Cortex of kidney (tissue), 1 donor: ENCODE results near the gene DHX38.

Source experiments
- DNase-seq: peaks from one replicate; lab custom pipeline; 2025; lab: John Stamatoyannopoulos, UW

The DHX38 gene

DNA sequence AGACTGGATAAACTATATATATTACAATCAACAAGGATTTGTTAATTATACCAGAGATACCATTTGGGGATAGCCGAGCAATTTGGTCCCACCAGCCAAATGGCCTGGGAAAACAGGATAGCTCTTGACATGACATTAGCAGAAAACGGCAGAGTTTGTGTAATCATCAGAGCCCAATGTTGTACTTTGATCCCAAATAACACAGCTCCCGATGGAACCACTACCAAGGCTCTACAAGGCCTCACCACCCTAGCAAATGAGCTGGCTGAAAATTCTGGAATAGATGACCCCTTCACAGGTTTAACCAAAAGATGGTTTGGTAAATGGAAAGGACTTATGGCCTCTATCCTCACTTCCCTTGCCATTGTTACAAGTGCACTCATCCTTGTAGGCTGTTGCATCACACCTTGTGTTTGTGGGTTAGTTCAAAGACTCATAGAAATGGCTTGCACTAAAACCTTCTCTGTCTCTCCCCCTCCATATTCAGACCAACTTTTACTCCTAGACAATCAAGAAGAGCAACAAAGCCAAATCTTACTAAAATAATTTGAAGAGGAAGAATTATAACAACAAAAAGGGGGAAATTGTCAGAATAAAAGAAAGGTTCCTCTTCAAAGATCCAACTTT lies 9.8 kb upstream of the DHX38 start:
- DNase-seq, result no peak

DNA sequence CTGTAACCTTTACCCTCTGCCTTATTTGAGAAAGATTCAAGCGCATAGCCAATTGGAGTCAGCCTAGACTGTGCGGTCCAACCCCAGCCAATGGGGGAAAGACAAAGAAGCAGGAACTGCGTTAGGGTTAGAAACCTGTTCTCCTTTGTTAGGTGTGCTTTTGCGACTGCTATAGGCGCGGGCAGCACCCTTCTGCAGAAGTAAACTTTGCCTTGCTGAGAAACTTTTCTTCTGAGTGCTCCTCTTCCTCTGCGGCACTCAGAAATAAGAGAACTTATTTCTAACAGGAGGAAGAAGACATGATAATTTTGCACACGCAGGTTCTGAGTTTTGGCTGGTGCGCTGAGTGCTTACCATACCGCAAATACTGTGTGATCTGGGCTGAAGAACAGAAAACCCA lies 9.2 kb upstream of the DHX38 start:
- DNase-seq, result no peak

DNA sequence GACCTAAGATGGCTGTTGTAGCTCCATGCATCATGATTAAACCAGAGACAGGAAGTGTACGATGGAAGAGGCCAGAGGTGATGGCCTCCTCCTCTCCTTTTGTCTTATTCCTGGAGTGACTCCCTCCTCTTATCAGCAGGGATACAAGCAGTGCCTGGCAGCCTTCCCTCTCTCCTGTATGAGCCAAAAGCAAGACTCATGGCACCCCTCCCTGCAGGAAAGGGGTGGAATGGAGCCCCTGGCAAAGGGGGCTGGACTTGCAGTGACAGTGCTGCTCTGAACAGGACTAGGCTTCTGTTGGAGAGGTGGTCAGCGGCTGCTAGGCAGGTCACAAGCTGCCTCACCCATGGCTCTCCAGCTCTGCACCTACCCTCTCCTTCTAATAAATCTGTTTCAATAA lies 8.6 kb upstream of the DHX38 start:
- DNase-seq, result no peak

DNA sequence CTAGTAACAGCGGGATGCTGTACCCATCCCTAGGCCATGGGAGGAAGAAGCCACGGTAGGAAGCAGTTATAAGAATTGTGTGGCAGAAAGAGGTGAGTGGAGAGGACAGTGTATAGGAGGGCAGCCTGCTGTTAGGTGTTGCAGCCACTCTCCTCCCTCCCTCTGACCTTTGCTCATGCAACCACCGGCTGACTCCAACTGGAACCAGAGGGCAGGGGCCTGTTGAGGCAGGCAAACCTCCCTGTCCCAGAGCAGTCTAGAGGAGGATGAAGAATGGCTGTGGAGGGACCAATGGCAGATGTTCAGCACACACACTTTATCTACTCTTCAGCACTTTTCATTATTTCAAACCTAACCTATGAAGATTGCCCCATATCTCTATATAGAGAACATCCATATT lies 2.4 kb upstream of the DHX38 start:
- no peak for DNase-seq

DNA sequence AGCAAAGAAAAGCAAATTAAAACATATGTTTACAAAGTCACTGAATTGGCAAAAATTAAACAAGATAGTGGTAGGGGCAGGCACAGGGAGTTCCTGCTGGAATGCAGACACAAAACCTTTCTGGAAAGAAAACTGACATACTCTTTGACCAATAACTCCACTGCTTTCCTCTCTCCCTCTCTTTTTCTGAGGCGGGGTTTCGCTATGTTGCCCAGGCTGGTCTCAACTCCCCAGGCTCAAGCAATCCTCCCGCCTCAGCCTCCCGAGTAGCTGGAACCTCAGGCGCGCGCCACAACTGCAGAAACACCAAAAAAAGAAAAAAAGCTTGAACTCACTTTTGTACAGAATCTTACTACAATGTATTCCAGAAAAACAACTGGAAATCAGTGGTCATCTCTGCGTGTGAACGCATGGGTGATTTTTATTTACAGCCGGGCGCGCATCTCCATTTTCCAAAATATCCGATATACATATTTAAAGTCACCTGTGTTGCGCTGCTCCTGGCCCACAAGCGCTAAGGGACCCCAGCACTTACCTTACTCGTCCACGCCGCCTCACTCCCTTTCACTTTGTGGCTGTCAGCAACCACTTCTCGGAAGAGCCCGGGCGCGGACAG lies 707 bp upstream of the DHX38 start:
- no peak for DNase-seq

DNA sequence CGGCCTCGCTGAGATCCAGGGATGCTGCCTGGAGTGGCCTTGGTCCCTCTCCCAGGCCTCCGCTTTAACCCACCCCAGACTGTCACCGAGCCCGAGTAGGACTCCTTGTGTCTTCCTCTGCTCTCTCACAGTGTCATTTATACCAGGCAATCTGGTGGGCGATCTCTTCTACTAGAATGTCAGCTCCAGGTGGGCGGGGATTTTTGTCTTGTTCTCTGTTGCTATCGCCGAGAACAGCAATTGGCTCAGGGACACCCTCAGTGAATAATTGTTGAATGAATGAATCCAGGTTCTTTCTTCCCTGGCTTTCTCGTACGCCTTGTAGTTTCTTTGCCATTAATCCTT lies 591 bp downstream of the DHX38 start:
- DNase-seq, result no peak

DNA sequence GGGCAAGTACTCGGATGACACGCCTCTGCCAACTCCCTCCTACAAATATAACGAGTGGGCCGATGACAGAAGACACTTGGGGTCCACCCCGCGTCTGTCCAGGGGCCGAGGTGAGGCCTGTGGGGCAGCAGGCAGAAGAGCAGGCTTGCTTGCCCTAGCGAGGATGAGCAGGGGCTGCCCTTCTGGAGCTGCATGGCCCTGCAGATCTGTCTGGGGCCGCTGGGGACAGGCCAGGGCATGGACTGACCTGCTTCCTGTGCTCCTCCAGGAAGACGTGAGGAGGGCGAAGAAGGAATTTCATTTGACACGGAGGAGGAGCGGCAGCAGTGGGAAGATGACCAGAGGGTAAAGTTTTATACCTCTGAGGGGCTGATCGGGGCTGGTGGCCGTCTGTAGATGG lies 5.3 kb downstream of the DHX38 start:
- DNase-seq, result no peak

DNA sequence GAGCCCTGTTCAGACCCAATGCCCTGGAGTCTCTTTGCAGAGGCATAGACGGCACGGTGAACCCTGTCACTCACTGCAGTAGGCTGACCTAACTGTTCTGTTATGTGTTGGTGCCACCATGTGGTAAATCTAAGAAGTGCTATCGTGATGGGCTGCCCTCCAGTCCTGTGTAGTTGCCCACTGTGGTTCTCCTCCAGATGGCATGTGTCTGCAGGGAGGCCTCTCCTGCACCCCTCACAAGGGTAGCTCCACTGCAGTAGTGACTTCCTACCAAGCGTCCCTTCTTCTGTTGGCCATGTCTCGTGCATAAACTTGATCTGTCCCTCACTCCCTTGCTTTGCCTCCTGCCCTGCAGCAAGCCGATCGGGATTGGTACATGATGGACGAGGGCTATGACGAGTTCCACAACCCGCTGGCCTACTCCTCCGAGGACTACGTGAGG lies 5.8 kb downstream of the DHX38 start:
- DNase-seq, result no peak

DNA sequence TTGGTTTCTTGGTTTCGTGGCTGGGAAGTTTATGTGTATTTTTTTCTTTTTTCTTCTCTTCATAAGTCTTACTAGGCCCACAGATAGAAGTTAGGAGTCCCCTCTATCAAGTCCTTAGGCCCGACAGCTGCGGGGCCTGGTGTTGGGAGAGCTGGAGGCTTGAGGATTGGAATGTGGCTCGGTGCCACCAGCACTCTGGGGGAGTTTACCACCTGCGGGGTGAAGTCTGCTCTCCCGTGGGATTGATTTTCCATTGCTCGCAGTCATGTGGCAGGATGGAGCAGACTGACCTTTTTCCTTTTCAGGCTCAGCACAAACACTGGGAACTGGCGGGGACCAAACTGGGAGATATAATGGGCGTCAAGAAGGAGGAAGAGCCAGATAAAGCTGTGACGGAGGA lies 7.5 kb downstream of the DHX38 start:
- DNase-seq, result no peak

DNA sequence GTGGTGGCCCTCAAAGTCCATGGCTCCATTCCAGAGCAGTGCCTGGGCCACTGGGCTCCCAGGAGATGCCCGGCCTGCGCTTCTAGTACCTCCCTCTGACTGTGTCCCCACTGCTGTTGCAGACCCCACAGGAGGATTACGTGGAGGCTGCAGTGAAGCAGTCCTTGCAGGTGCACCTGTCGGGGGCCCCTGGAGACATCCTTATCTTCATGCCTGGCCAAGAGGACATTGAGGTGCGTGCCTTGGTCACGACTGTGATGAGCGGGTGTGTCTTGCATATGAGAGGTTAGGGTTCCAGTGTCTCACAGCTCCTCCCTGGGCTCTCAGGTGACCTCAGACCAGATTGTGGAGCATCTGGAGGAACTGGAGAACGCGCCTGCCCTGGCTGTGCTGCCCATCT lies 11.3 kb downstream of the DHX38 start:
- DNase-seq, result no peak

DNA sequence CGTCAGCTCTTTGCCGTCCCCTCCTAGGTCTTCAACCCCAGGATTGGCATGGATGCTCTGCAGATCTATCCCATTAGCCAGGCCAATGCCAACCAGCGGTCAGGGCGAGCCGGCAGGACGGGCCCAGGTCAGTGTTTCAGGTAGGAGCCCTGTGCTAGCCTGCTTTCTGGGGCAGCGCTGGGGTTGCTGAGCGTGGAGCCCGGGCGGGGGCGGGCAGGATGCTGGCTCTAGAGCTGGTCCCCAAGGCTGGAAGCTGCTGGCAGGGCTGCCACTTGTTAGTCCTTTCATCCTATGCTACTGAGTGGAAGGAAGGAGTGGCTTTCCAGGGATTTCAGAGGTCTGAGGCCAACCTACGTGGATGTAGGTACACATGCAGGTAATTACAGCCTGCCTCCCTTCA lies 12.3 kb downstream of the DHX38 start:
- DNase-seq, result no peak

DNA sequence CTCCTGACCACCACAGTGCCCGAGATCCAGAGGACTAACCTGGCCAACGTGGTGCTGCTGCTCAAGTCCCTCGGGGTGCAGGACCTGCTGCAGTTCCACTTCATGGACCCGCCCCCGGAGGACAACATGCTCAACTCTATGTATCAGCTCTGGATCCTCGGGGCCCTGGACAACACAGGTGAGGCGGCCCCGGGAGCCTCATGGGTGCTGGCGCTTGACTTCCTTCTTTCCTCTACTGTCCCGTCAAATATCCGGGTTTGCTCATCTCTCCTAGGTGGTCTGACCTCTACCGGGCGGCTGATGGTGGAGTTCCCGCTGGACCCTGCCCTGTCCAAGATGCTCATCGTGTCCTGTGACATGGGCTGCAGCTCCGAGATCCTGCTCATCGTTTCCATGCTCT lies 13.7 kb downstream of the DHX38 start:
- DNase-seq, result no peak

DNA sequence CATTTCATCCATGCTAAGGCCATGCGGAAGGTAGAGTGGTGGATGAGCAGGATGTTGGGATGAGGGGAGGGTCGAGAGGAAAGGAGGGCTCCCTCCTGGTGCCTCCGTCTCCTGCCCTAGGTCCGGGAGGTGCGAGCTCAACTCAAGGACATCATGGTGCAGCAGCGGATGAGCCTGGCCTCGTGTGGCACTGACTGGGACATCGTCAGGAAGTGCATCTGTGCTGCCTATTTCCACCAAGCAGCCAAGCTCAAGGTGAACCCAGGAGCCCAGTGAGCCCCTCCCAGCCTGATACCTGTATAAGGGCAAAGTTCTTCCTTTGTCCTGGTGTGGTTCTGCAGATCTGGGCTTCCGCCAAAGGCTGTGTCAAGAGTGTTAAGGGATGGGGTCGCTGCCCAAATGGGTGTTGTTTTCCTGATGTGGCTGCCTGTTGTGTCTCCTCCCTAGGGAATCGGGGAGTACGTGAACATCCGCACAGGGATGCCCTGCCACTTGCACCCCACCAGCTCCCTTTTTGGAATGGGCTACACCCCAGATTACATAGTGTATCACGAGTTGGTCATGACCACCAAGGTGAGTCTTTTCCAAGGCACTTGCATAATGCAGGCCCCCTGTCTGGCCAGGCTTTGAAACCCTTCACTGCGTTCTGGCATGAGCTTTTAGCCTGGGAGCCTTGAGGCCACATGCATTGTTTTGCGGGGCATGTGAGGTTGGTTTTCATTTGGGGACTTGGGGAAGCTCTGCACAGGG lies 14.9 kb downstream of the DHX38 start:
- DNase-seq, result no peak

DNA sequence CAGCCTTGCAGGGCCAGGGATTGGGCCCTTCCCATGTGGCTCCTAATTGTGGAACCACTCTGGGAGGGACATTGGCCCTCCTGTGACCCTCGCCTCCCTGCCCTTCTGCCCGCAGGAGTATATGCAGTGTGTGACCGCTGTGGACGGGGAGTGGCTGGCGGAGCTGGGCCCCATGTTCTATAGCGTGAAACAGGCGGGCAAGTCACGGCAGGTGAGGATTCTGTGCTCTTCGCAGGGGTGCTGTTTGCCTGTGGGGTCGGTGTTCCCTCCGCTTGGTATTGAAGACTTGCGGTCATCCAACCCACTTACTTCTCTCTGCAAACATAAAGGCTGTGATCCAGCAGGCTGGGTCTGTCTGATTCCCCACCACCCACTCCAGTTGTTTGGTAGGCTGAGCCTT lies 15.7 kb downstream of the DHX38 start:
- DNase-seq, result no peak

DNA sequence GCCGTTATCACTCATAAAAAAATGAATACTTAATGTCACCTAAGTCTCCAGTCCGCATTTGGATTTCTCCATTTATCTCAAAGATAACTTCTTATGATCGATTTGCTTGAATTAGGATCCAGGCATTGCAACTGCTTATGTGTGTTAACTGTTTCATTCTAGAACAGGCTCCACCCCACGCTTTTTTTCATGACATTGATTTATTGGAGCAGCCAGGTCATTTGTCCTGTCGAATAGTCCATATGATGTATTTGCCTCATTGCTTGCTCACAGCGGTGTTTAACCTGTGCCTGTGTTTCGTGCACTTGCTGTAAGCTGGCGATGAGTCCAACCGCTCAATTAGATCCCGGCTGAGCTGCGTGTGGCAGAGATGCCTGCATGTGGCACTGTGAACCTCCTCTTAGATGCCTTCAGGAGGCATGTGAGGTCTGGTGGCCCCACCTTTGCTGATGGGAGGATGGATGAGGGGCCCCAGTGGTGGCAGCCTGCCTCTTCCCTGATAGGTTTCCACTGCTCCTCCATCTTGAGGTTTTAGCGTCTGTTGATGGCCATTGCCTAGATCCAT lies 16.4 kb downstream of the DHX38 start:
- no peak for DNase-seq

DNA sequence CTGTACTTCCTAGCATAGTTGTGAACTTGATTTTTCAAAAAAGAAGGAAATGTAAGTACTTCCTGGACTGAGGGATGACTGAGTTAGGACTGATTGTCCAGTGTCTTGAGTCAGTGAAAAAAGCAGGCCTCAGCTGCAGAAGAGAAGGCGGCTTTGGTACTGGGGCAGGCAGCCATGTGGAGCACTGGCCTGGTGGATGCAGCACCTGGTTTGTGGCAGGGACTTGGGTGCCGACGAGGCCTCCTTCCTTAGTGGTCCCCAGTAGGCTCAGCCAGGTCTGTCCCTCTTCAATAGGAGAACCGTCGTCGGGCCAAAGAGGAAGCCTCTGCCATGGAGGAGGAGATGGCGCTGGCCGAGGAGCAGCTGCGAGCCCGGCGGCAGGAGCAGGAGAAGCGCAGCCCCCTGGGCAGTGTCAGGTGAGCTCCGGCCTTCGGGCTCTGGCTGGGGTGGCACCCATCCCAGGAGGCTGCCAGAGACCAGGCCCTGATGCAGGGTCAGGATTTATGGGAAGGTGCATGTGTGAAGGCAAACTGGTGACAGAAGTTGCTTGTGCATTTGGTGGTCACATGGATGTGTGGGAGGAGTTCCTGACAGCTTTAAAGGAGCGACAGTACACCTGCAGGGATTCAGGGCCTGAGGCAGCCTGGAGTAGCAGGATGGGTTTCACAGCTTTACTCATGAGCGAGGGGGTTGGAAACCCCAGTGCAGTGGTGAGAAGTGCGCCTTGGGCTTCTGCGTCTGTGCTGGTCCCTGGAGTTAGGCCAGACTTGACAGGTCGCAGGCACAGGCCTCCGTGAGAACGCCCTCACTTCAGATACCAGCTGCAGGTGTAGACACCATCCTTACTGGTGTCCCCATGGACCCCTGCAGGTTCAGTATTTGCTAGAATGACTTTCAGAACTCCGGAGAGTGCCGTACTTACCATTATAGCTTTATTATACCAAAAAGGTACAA lies 17.3 kb downstream of the DHX38 start:
- DNase-seq, result no peak

DNA sequence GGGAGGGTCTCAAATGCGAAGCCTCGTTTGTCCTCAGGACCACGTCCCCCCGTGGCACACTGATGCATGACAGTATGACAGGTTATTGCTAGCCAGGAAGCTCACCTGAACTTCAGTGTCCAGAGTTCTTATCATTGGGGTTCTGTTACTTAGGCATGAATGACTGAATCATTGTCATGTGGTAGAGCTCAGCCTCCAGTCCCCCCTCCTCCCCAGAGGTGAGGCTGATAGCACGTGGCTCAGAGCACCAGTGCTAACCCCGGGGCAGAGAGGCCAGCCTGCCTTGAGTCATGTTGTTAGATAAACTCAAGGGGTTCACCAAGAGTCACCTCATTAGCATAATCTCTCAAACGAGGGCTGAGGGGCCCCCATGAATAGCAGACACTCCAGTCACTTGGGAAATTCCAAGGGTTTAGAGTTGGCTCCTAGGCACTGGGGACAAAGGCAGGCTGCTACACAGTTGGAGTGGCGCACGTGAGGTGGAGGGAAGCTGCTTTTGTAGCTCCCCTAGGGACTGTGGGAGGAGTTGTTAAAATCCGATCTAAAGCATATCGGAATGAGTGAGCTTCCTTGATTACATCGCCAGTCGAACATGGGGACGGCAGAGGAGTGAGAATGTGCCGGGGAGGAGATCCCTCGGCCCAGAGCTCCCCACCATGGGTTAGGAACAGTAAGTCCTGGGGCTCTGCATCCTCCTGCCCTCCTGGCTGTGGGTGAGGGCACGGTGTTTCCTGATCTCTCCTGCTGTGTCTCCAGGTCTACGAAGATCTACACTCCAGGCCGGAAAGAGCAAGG lies 18.2 kb downstream of the DHX38 start:
- no peak for DNase-seq

DNA sequence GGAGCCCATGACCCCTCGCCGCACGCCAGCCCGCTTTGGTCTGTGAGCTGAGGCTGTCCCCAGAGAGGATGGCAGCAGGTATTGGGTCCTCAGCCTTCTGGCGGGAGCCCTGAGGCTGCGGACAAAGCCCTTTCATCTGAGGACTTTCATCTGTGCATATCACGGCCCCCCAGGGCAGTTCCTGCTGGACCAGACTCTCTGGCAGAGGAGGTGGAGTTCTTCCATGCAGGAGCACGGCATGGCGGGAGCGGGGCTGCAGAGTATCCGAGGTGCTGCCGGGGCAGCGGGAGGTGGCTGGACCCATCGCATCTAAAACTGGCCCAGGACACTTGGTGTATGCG lies 18.8 kb downstream of the DHX38 start:
- no peak for DNase-seq

DNA sequence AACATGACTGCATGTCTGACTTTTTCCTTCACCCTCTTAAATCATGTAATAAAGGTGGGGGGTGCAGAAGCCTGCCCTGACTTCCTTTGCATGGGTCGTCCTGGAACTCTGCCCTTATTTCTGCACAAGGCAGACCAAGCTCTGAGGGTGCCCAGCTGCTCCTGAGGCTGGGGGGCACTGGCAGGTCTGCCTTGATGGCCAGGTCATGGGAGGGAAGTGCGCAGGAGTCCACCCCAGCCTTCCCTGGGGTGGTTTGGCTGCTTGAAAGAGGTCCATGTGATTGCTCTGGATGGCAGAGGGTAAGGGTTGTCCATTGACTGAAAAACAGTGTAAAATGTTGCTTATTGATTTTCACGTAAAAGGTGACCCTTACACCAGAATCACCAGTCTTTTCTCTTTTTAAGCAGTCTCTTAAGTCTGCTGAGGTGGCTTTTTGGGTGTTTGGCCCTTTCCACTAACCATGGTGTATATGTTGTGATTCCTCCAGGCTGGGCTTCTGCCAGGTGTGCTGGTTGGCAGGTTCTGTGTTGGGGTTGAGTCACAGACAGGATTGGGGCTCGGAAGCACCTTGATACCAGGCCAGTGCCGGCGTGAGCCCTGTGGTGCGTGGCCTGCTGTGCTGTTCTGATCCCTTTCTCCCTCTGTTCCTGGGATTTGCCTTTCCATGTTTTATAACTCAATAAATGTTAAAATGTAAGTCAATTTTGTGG lies 19.4 kb downstream of the DHX38 start:
- DNase-seq, result no peak

DNA sequence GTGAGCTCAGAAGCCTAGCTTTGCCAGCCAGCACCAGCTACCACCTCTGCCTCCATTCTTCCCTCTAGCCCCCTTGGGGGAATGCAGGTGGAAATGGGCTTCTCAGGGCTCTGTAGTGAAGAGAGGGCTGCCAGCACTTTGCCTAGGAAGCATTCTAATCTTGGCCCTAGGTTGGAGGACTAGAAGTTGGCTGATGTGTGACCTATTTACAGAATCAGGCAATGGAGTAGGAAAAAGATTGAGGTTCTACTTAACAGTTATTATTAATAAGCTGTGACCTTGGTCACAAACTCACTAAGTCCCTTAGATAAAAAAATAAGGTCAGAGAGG lies 19.9 kb downstream of the DHX38 start:
- no peak for DNase-seq

DNA sequence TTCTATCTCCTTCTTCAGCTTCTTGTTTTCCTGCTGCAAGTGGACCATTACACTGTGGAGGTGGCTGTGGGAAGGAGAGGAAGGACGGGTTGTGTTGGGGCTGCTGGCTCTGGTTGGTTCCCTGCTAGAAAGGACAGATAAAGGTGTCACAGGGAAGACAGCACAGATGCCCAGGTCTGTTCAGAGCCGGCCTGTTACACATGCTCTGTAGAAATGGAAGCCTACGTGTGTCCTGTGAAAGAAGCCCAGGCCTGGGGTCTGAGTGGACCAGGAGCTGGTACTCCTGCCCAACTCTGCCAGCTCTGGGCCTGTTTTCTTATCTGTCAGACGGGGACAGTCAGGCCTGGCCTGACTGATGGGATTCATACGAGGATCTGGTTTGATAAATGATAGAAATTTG lies 26.4 kb downstream of the DHX38 start:
- DNase-seq, result no peak
